AG04449 (cell line): ENCODE measurements around the gene DPEP2NB.

Experiments used
- CTCF ChIA-PET: fragments of 350-600 bp; formaldehyde crosslinking; extraction: SDS; loops from one replicate; lab custom pipeline; 2021; ENCODE audit warnings: antibody characterized with exemption; lab: Yijun Ruan, JAX
- POLR2A ChIA-PET: fragments of 400-600, 350-600 bp; formaldehyde crosslinking; extraction: SDS; loops from one replicate; lab custom pipeline; 2020; ENCODE audit warnings: antibody characterized with exemption, inconsistent platforms; lab: Yijun Ruan, JAX
- DNase-seq: peaks from one replicate; pipeline ENCODE4 v3.0.0-alpha.2; 2010; ENCODE audit warnings: low read depth, low spot score
- H3K4me3 ChIP-seq: 2 replicates; pipeline ENCODE4 v1.5.1; 2011; ENCODE audit warnings: low read depth, mild to moderate bottlenecking, control low read depth, low read length
- CTCF ChIP-seq: IDR thresholded peaks from one replicate; pipeline ENCODE4 v1.5.1; 2011; ENCODE audit warnings: mild to moderate bottlenecking, moderate library complexity, low read length, control low read depth, inconsistent platforms; ENCODE audit not compliant: insufficient read depth; ENCODE audit errors: missing control alignments

DPEP2NB gene

GRCh38 chr16:67966549-67967182 is 49.0 kb downstream of the DPEP2NB start:
- H3K4me3 ChIP-seq: peak overlapping the region; percentile 97
- TF ChIP-seq CTCF: no peak
- CTCF ChIA-PET: interaction anchor here (0.8 to 2.9 kb wide), 5 partner anchors 28 to 362 kb away, joined by 3 to 9 read pairs (median 3); no protein-coding TSS in a partner anchor
- no peak for DNase-seq
- POLR2A ChIA-PET: interaction anchor here (0.6 to 1.1 kb wide), 4 partner anchors 23 to 271 kb away, joined by 4 read pairs; no protein-coding TSS in a partner anchor

DNA sequence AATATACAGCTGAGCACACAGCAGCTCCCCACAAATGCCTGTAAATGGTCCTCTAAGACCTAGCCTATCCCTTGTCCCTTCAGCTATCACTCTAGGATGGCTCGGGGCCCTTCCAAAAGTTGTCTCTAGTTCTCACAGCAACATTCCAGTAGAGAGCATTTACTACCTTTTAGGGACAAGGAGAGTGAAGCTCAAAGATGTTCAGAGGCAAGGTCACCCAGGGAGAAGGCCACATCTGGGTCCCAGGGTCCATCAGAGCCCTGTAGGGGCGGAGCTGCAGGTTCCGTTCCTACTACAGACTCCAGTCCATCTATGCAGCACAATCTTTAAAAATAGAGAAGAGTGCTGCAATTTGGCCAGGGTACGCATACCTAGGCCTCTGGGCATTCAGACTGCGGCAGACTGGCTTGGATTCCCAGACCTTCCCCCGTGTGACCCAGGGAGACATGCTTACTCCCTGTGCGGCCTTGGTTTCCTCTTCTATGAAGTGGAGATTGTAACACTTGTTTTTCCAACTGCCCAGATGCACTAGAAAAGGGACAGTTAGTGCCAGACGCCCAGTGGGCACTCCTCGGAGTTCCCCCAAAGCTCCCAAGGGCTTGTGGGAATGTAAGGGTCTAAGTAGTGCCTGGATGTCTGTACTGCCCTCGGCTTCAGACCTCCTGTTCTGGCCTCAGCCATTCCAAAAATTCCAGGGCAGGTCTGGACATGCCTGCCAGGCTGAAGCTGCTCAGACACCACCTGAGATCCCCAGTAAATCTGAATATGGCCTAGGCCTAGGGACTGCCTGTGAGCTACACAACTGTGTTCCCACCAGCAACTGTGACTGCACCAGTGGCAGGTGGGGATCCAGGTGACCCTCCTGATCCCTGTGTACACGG is 49.8 kb downstream of the DPEP2NB start:
- POLR2A ChIA-PET: interaction anchor here (1.0 to 1.1 kb wide), 2 partner anchors 31 to 271 kb away, joined by 4 read pairs; no protein-coding TSS in a partner anchor
- CTCF ChIA-PET: interaction anchor here (0.8 to 2.9 kb wide), 8 partner anchors 24 to 363 kb away, joined by 3 to 9 read pairs (median 4); no protein-coding TSS in a partner anchor
- peak overlapping the region; percentile 97 for H3K4me3 ChIP-seq
- DNase-seq: no peak
- TF ChIP-seq CTCF: no peak

- TF ChIP-seq CTCF: no peak
- CTCF ChIA-PET: interaction anchor here (0.7 to 2.9 kb wide), 7 partner anchors 20 to 148 kb away, joined by 3 to 9 read pairs (median 4); partner anchors contain the start of gene LCAT
- POLR2A ChIA-PET: no interaction called here
- no peak for DNase-seq
- H3K4me3 ChIP-seq: no peak overlapping the region
Observed at GRCh38 chr16:67964477-67965131, 51.1 kb downstream of the DPEP2NB start.

DNA sequence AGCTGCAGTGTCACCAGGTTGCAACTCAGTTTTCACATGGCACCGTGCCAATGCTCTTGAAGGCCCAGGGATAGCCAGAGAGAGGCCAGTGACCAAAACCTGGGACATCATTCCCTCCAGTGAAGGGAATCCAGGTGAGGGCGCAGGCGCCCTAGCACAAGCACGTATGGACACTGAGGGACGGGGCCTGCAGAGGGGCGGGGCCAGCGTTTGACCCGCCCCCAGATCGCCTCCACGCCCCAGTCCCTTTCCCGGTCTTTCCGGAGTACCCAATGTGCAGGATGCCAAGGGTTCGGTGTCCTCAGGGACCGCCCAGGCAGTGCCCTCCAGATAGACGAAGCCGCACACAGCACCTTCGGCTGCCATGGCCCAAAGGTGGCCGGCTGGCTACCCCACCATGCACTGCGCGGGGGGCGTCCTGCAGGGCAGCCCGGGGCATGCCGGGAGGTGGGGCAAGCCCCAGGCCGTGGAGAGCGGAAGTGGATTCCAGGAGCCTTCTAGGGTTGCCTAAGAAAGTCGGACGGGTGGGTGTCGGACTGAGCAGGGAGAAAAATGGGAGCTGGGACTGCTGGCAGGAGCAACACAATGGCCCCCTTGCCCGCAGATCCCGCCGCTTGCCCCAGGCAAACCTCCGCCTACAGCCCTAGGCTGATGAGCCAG is 51.9 kb downstream of the DPEP2NB start:
- DNase-seq: no peak
- no peak overlapping the region for H3K4me3 ChIP-seq
- ChIA-PET POLR2A (no interaction called here), CTCF (interaction anchor here (0.7 to 2.3 kb wide), 5 partner anchors 20 to 266 kb away, joined by 4 to 9 read pairs (median 4); partner anchors contain the start of gene LCAT)
- TF ChIP-seq CTCF: no peak
